NCI-H345 treated with DMSO at 0.1 percent for 48 hours (cell line): Measurements from ENCODE around the gene FLT1.

Experiments
- DNase-seq: peaks from one replicate; lab custom pipeline; 2025; ENCODE audit not compliant: unreplicated experiment; lab: John Stamatoyannopoulos, UW

The FLT1 gene

GRCh38 chr13:28321756-28322155, 173.2 kb downstream of the FLT1 start:
- no peak for DNase-seq

GRCh38 chr13:28320884-28321574, 173.9 kb downstream of the FLT1 start:
- DNase-seq: peak; percentile 21

- no peak for DNase-seq
Measured at GRCh38 chr13:28320209-28320608, 174.7 kb downstream of the FLT1 start.

- no peak for DNase-seq
Measured at GRCh38 chr13:28319528-28319927, 175.4 kb downstream of the FLT1 start.

GRCh38 chr13:28318496-28318895, 176.4 kb downstream of the FLT1 start:
- DNase-seq: no peak

- DNase-seq: no peak
Measured at GRCh38 chr13:28316836-28317235, 178.1 kb downstream of the FLT1 start.

- no peak for DNase-seq
Measured at GRCh38 chr13:28316129-28316528, 178.8 kb downstream of the FLT1 start.

GRCh38 chr13:28314879-28315278, 180.0 kb downstream of the FLT1 start:
- DNase-seq: no peak

- no peak for DNase-seq
Measured at GRCh38 chr13:28313579-28313978, 181.3 kb downstream of the FLT1 start.

GRCh38 chr13:28306325-28306724, 188.6 kb downstream of the FLT1 start:
- no peak for DNase-seq

- no peak for DNase-seq
Measured at GRCh38 chr13:28301839-28302238, 193.1 kb downstream of the FLT1 start.

GRCh38 chr13:28299916-28300315, 195.0 kb downstream of the FLT1 start:
- no peak for DNase-seq

GRCh38 chr13:28297341-28297740, 197.6 kb downstream of the FLT1 start:
- DNase-seq: no peak

GRCh38 chr13:28286263-28286662, 208.7 kb downstream of the FLT1 start:
- no peak for DNase-seq

GRCh38 chr13:28283600-28283999, 211.3 kb downstream of the FLT1 start:
- no peak for DNase-seq

GRCh38 chr13:28282451-28282850, 212.5 kb downstream of the FLT1 start:
- DNase-seq: no peak

- no peak for DNase-seq
Measured at GRCh38 chr13:28273919-28274318, 221.0 kb downstream of the FLT1 start.

- DNase-seq: no peak
Measured at GRCh38 chr13:28271056-28271840, 223.7 kb downstream of the FLT1 start.

- DNase-seq: no peak
Measured at GRCh38 chr13:28268800-28269223, 226.1 kb downstream of the FLT1 start.

- no peak for DNase-seq
Measured at GRCh38 chr13:28267497-28267896, 227.4 kb downstream of the FLT1 start.

- DNase-seq: no peak
Measured at GRCh38 chr13:28258417-28258816, 236.5 kb downstream of the FLT1 start.

- DNase-seq: no peak
Measured at GRCh38 chr13:28257305-28257704, 237.6 kb downstream of the FLT1 start.
